Liver (tissue), 4 donors: ENCODE data around the gene ELL. TPM values are rescaled to one million over a fixed set of nuclear protein-coding genes. Genes with fewer than 3 reads are reported as not detected.

Experiments
- polyA plus RNA-seq, 2 donors: library from polyadenylated mRNA; stranded (reverse) in 1 of 2; unstranded in 1 of 2; fragments of 200-250 nt in 1 of 2; fragments of >200 nt in 1 of 2; fragmentation: Nextera tagmentation in 1 of 2; extraction: Ambion mirVana in 1 of 2; gene quantifications; one replicate each; pipeline versions ENCODE4 v1.2.1 to v1.2.3, GENCODE V29; 2013 to 2015
- total RNA-seq, 2 donors: library from RNA; depleted of rRNA; stranded (reverse); fragments of >200 nt; gene quantifications; one replicate each; pipeline ENCODE4 v1.2.3, GENCODE V29; 2014
- donor health status: healthy.
- donor health status: healthy.
- donor health status: healthy.

The ELL gene
- total and polyA plus RNA-seq, 4 donors: 4.5 to 10.5 (median 6.6) TPM

Other genes starting within 250 kb of the ELL start
- gene IQCN, start 247.6 kb downstream of the ELL start, total RNA-seq: 1 to 10 TPM in 1 of 2 donors, under 1 TPM in 1; 0.19 to 2.4 TPM
- under 1 TPM; 0.43 to 0.64 TPM for gene IQCN, start 247.6 kb downstream of the ELL start, polyA plus RNA-seq
- gene JUND, start 240.4 kb downstream of the ELL start, total RNA-seq: 100 to 1,000 TPM in 1 of 2 donors, 10 to 100 TPM in 1; 36.9 to 103 TPM
- 10 to 100 TPM; 12.8 to 46.7 TPM for gene JUND, start 240.4 kb downstream of the ELL start, polyA plus RNA-seq
- 100 to 1,000 TPM in 1 of 2 donors, 10 to 100 TPM in 1; 42.4 to 100 TPM for gene LSM4, start 199.0 kb downstream of the ELL start, total RNA-seq
- 10 to 100 TPM; 68.4 to 81.9 TPM for gene LSM4, start 199.0 kb downstream of the ELL start, polyA plus RNA-seq
- 10 to 100 TPM; 21.5 to 48.3 TPM for gene PGPEP1, start 181.5 kb downstream of the ELL start, total RNA-seq
- 10 to 100 TPM; 15.8 to 30.8 TPM for gene PGPEP1, start 181.5 kb downstream of the ELL start, polyA plus RNA-seq
- gene GDF15, start 135.9 kb downstream of the ELL start, total RNA-seq: 10 to 100 TPM in 1 of 2 donors, under 1 TPM in 1; 0.42 to 11.6 TPM
- gene GDF15, start 135.9 kb downstream of the ELL start, polyA plus RNA-seq: 1 to 10 TPM; 6.7 to 7.7 TPM
- gene LRRC25, start 124.4 kb downstream of the ELL start, total RNA-seq: 10 to 100 TPM in 1 of 2 donors, 1 to 10 TPM in 1; 7.9 to 13.4 TPM
- 1 to 10 TPM; 2.3 to 5.8 TPM for gene LRRC25, start 124.4 kb downstream of the ELL start, polyA plus RNA-seq
- gene SSBP4, start 102.7 kb downstream of the ELL start, total RNA-seq: 10 to 100 TPM in 1 of 2 donors, 1 to 10 TPM in 1; 6.4 to 19.0 TPM
- gene SSBP4, start 102.7 kb downstream of the ELL start, polyA plus RNA-seq: 10 to 100 TPM in 1 of 2 donors, 1 to 10 TPM in 1; 4.0 to 16.6 TPM
- 10 to 100 TPM in 1 of 2 donors, 1 to 10 TPM in 1; 8.0 to 41.9 TPM for gene ISYNA1, start 83.9 kb downstream of the ELL start, total RNA-seq
- 10 to 100 TPM in 1 of 2 donors, 1 to 10 TPM in 1; 4.7 to 12.1 TPM for gene ISYNA1, start 83.9 kb downstream of the ELL start, polyA plus RNA-seq
- gene FKBP8, start 21.5 kb upstream of the ELL start, total RNA-seq: 100 to 1,000 TPM in 1 of 2 donors, 10 to 100 TPM in 1; 75.8 to 225 TPM
- gene FKBP8, start 21.5 kb upstream of the ELL start, polyA plus RNA-seq: 100 to 1,000 TPM in 1 of 2 donors, 10 to 100 TPM in 1; 59.1 to 126 TPM
- 10 to 100 TPM; 31.8 to 47.0 TPM for gene KXD1, start 35.8 kb upstream of the ELL start, total RNA-seq
- gene KXD1, start 35.8 kb upstream of the ELL start, polyA plus RNA-seq: 10 to 100 TPM; 39.9 to 53.6 TPM
- 100 to 1,000 TPM; 324 to 585 TPM for gene UBA52, start 49.8 kb upstream of the ELL start, total RNA-seq
- gene UBA52, start 49.8 kb upstream of the ELL start, polyA plus RNA-seq: 100 to 1,000 TPM; 382 to 647 TPM
- 10 to 100 TPM; 25.9 to 44.0 TPM for gene REX1BD, start 66.7 kb upstream of the ELL start, total RNA-seq
- gene REX1BD, start 66.7 kb upstream of the ELL start, polyA plus RNA-seq: 10 to 100 TPM; 58.7 to 71.9 TPM
- gene CRLF1, start 84.7 kb upstream of the ELL start, total RNA-seq: 1 to 10 TPM in 1 of 2 donors, not detected in 1; 1.6 TPM
- gene CRLF1, start 84.7 kb upstream of the ELL start, polyA plus RNA-seq: 1 to 10 TPM in 1 of 2 donors, under 1 TPM in 1; 0.49 to 1.9 TPM
- gene TMEM59L, start 90.8 kb upstream of the ELL start, total RNA-seq: under 1 TPM in 1 of 2 donors, not detected in 1; 0.08 TPM
- gene TMEM59L, start 90.8 kb upstream of the ELL start, polyA plus RNA-seq: under 1 TPM; 0.08 to 0.15 TPM
- 1 to 10 TPM; 2.4 to 5.9 TPM for gene KLHL26, start 115.0 kb upstream of the ELL start, total RNA-seq
- gene KLHL26, start 115.0 kb upstream of the ELL start, polyA plus RNA-seq: 1 to 10 TPM; 2.3 to 2.4 TPM
- 1 to 10 TPM; 1.5 to 2.2 TPM for gene CRTC1, start 161.6 kb upstream of the ELL start, total RNA-seq
- 1 to 10 TPM; 1.5 to 3.5 TPM for gene CRTC1, start 161.6 kb upstream of the ELL start, polyA plus RNA-seq